Measurements from ENCODE around the gene PSMB8. TPM values are rescaled to one million over a fixed set of nuclear protein-coding genes. Genes with fewer than 3 reads are reported as not detected.
"Not testable (repeated sequence)": the region's sequence is repeated elsewhere in the genome, so short reads cannot be mapped to it uniquely, and the experiment has no call there.

PSMB8 gene
- total RNA-seq, 1 donor from 2014 or later, result 18.4 TPM

DNA sequence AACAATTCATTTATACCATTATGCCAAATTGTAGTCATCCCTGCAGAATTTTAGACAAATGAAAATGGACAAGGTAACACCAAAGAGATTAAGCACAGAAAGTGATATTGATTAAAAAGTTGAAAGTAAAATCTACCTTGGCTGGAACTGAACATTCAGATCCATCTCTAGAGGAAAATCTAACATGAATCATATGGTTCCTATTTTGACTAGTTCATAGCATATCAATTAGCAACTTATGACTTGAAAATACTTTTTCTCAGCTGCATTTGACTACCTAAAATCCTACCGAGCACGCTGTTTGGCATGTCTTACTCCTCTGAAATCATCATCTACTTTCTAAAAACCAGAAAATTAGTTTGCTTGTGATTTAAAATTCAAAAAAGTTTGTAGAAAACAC, 32.8 kb upstream of the PSMB8 start:
- H3K27me3 ChIP-seq, result no peaks in the 10 kb centered on the region
- intact Hi-C loops (cut with DNase I), result no loop called here
- no peak for DNase-seq (ENCODE audit: low spot score in 2 of 2)
- no peaks in the 10 kb centered on the region for H3K4me1 ChIP-seq
- no peaks in the 10 kb centered on the region for H3K9me3 ChIP-seq
- TF ChIP-seq, protein P1, sequence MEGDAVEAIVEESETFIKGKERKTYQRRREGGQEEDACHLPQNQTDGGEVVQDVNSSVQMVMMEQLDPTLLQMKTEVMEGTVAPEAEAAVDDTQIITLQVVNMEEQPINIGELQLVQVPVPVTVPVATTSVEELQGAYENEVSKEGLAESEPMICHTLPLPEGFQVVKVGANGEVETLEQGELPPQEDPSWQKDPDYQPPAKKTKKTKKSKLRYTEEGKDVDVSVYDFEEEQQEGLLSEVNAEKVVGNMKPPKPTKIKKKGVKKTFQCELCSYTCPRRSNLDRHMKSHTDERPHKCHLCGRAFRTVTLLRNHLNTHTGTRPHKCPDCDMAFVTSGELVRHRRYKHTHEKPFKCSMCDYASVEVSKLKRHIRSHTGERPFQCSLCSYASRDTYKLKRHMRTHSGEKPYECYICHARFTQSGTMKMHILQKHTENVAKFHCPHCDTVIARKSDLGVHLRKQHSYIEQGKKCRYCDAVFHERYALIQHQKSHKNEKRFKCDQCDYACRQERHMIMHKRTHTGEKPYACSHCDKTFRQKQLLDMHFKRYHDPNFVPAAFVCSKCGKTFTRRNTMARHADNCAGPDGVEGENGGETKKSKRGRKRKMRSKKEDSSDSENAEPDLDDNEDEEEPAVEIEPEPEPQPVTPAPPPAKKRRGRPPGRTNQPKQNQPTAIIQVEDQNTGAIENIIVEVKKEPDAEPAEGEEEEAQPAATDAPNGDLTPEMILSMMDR (IDR thresholded peaks at IDR 0.05), result no peak
- H3K27ac ChIP-seq, result no peak overlapping the region
- H3K36me3 ChIP-seq, result no peaks in the 10 kb centered on the region
- H3K4me3 ChIP-seq, result no peak overlapping the region

DNA sequence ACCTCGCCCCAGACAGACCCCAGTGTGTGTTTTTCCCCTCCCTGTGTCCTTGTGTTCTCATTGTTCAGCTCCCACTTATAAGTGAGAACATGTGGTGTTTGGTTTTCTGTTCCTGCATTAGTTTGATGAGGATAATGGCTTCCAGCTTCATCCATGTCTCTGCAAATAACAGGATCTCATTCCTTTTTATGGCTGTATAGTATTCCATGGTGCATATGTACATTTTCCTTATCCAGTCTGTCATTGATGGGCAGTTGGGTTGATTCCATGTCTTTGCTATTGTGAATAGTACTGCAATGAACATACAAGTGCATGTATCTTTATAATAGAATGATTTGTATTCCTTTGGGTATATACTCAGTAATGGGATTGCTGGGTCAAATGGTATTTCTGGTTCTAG, 30.1 kb upstream of the PSMB8 start:
- H3K27me3 ChIP-seq; H3K36me3 ChIP-seq; H3K9me3 ChIP-seq; DNase-seq (ENCODE audit: low spot score in 2 of 2); H3K27ac ChIP-seq; H3K4me1 ChIP-seq; H3K4me3 ChIP-seq; intact Hi-C loops (cut with DNase I): not testable (repeated sequence)

DNA sequence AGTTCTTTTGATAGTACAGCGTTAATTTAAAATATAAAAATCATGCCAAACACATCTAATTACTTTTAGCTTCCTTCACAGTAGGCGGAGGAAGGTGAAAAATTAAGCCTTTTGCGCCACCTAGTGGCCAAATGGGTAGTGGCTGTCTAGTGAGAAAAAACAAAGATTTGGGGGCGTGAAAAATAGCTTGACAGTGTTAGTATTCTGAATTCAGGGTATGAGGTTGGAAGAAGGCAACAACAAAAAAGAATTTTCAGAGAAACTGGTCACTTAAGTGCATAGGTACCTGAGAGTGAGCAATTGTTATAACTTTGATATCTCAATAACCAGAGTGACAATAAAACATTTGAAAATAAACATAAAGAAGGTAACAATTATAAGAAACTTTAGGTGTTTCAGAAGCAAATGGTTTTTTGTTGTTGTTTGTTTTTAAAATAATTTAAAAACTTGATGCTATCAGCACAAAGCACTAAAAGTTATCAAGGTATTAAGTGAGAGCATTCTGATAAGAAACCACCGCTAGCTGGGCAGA, 24.5 kb upstream of the PSMB8 start:
- intact Hi-C loops (cut with DNase I), result loop anchor here (1.0 to 5.0 kb wide), 2 partner anchors 30 to 41 kb away; partner anchors contain the start of gene TAP2
- Histone ChIP-seq H3K27ac (no peak overlapping the region), H3K4me1 (no peaks in the 10 kb centered on the region), H3K9me3 (no peaks in the 10 kb centered on the region), H3K36me3 (no peaks in the 10 kb centered on the region), H3K4me3 (no peak overlapping the region), H3K27me3 (no peaks in the 10 kb centered on the region)
- DNase-seq (ENCODE audit: low spot score in 2 of 2), result peak in 1 of 2 donors; percentile 89
- TF ChIP-seq, protein P1 (IDR thresholded peaks at IDR 0.05), result peak; percentile 81 to 87 (median 85)

DNA sequence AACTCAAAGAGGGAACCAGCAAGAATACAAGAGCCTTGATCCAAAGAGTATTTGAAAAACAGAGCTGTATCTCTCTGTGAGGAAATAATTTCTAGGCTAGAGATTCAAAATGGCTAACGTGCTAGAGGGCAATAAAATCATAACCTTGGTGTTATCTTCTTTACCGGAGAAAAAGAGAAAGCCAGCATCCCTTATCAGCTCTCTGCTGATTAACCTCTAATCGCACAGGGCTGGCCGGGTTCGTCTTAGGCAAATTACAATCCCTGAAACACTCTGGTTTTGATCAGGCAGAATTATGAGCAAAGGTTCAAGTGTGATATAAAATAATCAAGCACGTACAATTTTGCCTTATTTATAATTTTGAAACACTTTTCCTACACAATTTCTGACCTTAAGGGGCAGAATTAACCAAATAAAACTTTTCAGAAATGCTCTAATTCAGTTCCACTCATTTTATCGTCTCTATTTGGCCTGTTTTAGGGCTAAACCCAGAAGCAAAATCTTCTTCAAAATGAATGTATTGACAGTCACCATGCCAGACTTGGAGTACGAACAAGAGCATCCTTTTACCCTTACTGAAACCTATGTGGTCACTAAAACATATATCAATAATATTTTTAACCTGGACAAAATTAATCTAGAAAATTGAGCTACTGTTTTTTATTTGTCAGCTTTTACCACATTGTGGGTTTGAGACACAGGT, 23.9 kb upstream of the PSMB8 start:
- no peaks in the 10 kb centered on the region for H3K36me3 ChIP-seq
- no peak overlapping the region for H3K4me3 ChIP-seq
- no peaks in the 10 kb centered on the region for H3K9me3 ChIP-seq
- intact Hi-C loops (cut with DNase I), result loop anchor here (1.0 to 5.0 kb wide), 2 partner anchors 29 to 40 kb away; partner anchors contain the start of gene TAP2
- no peak overlapping the region for H3K27ac ChIP-seq
- H3K4me1 ChIP-seq, result no peaks in the 10 kb centered on the region
- no peaks in the 10 kb centered on the region for H3K27me3 ChIP-seq
- no peak for DNase-seq (ENCODE audit: low spot score in 2 of 2)
- TF ChIP-seq, protein P1 (IDR thresholded peaks at IDR 0.05), result no peak

DNA sequence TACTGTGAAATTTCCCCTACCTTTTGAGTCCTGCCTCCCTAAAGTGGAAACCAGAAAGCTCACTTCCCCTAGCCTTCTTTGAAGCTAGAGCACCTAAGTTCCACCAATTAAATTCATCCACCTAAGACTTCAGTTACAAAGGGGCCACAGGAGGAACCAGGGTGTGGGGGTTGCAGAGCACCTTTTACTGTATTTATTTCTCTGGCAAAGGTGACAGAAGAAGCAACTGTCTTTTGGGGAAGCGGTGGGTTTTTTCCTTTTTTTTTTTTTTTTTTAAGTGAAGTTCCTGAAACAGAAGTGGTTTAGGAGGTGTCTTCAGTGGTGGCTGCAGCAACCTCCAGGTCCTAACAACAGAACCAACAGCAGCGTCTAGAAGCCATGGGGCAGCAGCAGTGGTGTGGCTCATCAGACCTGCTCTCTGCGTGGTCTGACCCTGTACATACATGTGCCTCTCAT, 23.2 kb upstream of the PSMB8 start:
- intact Hi-C loops (cut with DNase I), result loop anchor here (5.0 kb wide), 1 partner anchor 40 kb away; no protein-coding TSS in a partner anchor
- TF ChIP-seq, protein P1 (IDR thresholded peaks at IDR 0.05), result no peak
- DNase-seq (ENCODE audit: low spot score in 2 of 2), result no peak
- H3K9me3 ChIP-seq, result no peaks in the 10 kb centered on the region
- H3K4me3 ChIP-seq, result no peak overlapping the region
- H3K36me3 ChIP-seq, result no peaks in the 10 kb centered on the region
- H3K27ac ChIP-seq, result no peak overlapping the region
- no peaks in the 10 kb centered on the region for H3K4me1 ChIP-seq
- H3K27me3 ChIP-seq, result no peaks in the 10 kb centered on the region

DNA sequence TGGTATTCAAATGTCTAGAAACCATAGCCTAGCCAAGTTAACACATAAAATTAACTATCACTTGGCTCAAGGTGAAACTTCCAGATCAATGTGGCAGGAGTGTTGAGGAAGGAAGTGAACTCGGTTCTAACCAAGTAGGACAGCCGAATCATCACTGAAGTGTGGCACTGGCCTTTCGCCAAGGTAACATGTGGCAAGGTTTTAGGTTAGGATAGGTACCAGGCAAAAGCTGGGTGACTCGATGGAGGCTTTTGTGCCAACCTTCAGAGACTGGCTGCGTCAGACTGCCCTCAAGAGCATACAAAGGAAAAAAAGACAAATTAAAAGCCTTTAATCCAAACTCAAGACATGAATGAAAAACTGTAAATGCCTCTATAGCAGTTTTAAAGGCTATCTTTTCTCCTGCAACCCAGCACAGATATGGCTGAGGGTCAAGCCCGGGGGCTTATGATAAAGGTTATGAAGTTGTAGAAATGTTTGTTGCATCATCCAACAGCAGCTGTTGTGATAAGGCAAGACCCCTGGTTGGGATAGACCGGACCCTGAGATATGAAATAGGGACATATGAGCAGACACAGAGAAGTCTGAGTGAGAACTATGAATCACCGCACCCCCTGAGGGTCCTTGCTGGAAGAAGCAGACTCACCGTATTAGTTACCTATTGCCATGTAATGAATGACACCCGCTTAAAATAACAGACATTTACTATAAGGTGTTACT, 22.0 kb upstream of the PSMB8 start:
- intact Hi-C loops (cut with DNase I), result loop anchor here (5.0 kb wide), 1 partner anchor 39 kb away; no protein-coding TSS in a partner anchor
- H3K4me3 ChIP-seq, result no peak overlapping the region
- H3K9me3 ChIP-seq, result no peaks in the 10 kb centered on the region
- no peaks in the 10 kb centered on the region for H3K4me1 ChIP-seq
- no peak for DNase-seq (ENCODE audit: low spot score in 2 of 2)
- no peaks in the 10 kb centered on the region for H3K27me3 ChIP-seq
- H3K36me3 ChIP-seq, result no peaks in the 10 kb centered on the region
- H3K27ac ChIP-seq, result no peak overlapping the region
- TF ChIP-seq, protein P1 (IDR thresholded peaks at IDR 0.05), result no peak

All from ascending aorta (tissue), 2 donors.